DND-41 (cell line): ENCODE data around the gene FBLIM1.

Experiments
- CTCF ChIP-seq: IDR thresholded peaks from 2 replicates; pipeline ENCODE4 v1.5.1; 2012; ENCODE audit warnings: borderline replicate concordance, low read length, moderate library complexity, mild to moderate bottlenecking; ENCODE audit not compliant: poor library complexity, severe bottlenecking; ENCODE audit errors: extremely low read depth
- EZH2 ChIP-seq: IDR thresholded peaks from 3 replicates; pipeline ENCODE4 v1.6.1; 2012; ENCODE audit warnings: borderline replicate concordance, low read depth, mild to moderate bottlenecking, moderate library complexity, low read length, inconsistent platforms; ENCODE audit not compliant: severe bottlenecking

- TF ChIP-seq CTCF (no peak), EZH2 (no peak)
These were observed 77.3 kb downstream of the FBLIM1 start for GRCh38 chr1:15835741-15836510.
